Fibroblast of lung (primary cell): Measurements from ENCODE around the gene C1orf226. TPM values are rescaled to one million over a fixed set of nuclear protein-coding genes. Genes with fewer than 3 reads are reported as not detected.
"Not testable (repeated sequence)": the region's sequence is repeated elsewhere in the genome, so short reads cannot be mapped to it uniquely, and the experiment has no call there.

Experiments used
- DNase-seq, 2 donors: peaks; one replicate each; pipeline versions ENCODE4 v3.0.0 to v3.0.0-alpha.2; 2010; ENCODE audit warnings: low read depth in 2 of 2
- H2AFZ ChIP-seq: 2 replicates; pipeline ENCODE4 v1.5.1; 2012; ENCODE audit warnings: low read length, control low read depth, inconsistent platforms
- H3K27ac ChIP-seq: 2 replicates; pipeline ENCODE4 v1.5.1; 2011; ENCODE audit warnings: low read length, control low read depth; ENCODE audit not compliant: insufficient read depth
- H3K27me3 ChIP-seq: 2 replicates; pipeline ENCODE4 v1.5.1; 2011; ENCODE audit warnings: mild to moderate bottlenecking, low read length; ENCODE audit not compliant: control insufficient read depth, insufficient read depth
- H3K36me3 ChIP-seq: 2 replicates; pipeline ENCODE4 v1.5.1; 2011; ENCODE audit warnings: low read length; ENCODE audit not compliant: control insufficient read depth, insufficient read depth
- H3K4me1 ChIP-seq: 2 replicates; pipeline ENCODE4 v1.5.1; 2011; ENCODE audit warnings: low read length; ENCODE audit not compliant: control insufficient read depth, insufficient read depth; ENCODE audit errors: extremely low read depth
- H3K4me2 ChIP-seq: 2 replicates; pipeline ENCODE4 v1.5.1; 2011; ENCODE audit warnings: low read length, control low read depth; ENCODE audit not compliant: insufficient read depth; ENCODE audit errors: extremely low read depth
- H3K4me3 ChIP-seq, 4 experiments: fragments of 200-600 bp in 1 of 4; sonication (generic) in 1 of 4; replicated peaks in 1 of 4; 2 replicates each; pipeline ENCODE4 v1.5.1; 2011 to 2016; ENCODE audit warnings: low read length in 4 of 4, low read depth in 3 of 4, mild to moderate bottlenecking in 3 of 4, control low read depth in 2 of 4, inconsistent platforms in 1 of 4, mixed read lengths in 1 of 4; ENCODE audit not compliant: insufficient read depth in 1 of 4; ENCODE audit errors: control extremely low read depth in 1 of 4
- H3K79me2 ChIP-seq: 2 replicates; pipeline ENCODE4 v1.5.1; 2012; ENCODE audit warnings: mild to moderate bottlenecking, low read length, inconsistent platforms; ENCODE audit not compliant: control insufficient read depth, insufficient read depth
- H3K9ac ChIP-seq: 2 replicates; pipeline ENCODE4 v1.5.1; 2011; ENCODE audit warnings: mild to moderate bottlenecking, low read length, control low read depth; ENCODE audit not compliant: insufficient read depth
- H3K9me3 ChIP-seq: 2 replicates; pipeline ENCODE4 v1.5.1; 2012; ENCODE audit warnings: low read depth, low read length; ENCODE audit not compliant: control insufficient read depth, insufficient read depth
- H4K20me1 ChIP-seq: 2 replicates; pipeline ENCODE4 v1.5.1; 2011; ENCODE audit warnings: low read length; ENCODE audit not compliant: control insufficient read depth, insufficient read depth; ENCODE audit errors: extremely low read depth
- CTCF ChIP-seq, 2 donors: IDR thresholded peaks in 1 of 2; conservative IDR thresholded peaks in 1 of 2; 1 replicate in 1 of 2; 2 replicates in 1 of 2; pipeline ENCODE4 v1.5.1; 2011 to 2012; ENCODE audit warnings: low read length in 2 of 2, control low read depth in 1 of 2, inconsistent platforms in 1 of 2, low read depth in 1 of 2, mild to moderate bottlenecking in 1 of 2
- EZH2 ChIP-seq: IDR thresholded peaks from 2 replicates; pipeline ENCODE4 v1.5.1; 2012; ENCODE audit warnings: low read length, control low read depth, mild to moderate bottlenecking; ENCODE audit errors: missing control alignments
- polyA plus RNA-seq, 2 donors: library from polyadenylated mRNA; depleted of rRNA in 1 of 2; stranded (reverse) in 1 of 2; unstranded in 1 of 2; fragments of >200 nt; gene quantifications; 2 replicates each; pipeline ENCODE4 v1.2.1, GENCODE V29; 2011 to 2012; ENCODE audit warnings: missing spikeins in 1 of 2
- total RNA-seq: library from RNA; depleted of rRNA; stranded (reverse); fragments of >200 nt; gene quantifications from 2 replicates; pipeline ENCODE4 v1.2.1, GENCODE V29; 2014

The C1orf226 gene
- total and polyA plus RNA-seq, 2 donors (not counting 1 experiment from before 2014, with no cell fraction given), result 0.10 to 0.33 TPM

DNA sequence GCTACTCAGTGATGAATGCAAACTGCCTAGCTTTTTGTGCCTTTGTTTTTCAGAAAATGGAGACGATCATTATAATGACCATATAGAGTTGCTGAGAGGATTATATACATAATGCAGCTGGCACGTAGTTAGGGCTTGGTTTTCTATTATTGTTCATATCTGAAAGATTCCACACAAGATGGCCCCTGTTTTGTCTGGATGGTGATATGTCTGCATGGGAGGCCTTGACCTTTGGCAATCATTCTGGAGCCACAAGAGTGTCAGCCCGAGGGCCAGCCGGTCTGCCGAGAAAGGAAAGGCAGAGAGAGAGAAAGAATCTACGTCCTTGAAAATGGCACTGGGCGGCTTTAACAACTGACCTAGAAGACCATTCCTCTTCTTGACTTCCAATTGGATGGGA, 36.1 kb downstream of the C1orf226 start:
- Histone ChIP-seq H3K27me3 (no peaks in the 10 kb centered on the region), H3K27ac (no peak overlapping the region), H3K36me3 (no peaks in the 10 kb centered on the region), H3K4me3 (no peak overlapping the region), H3K79me2 (no peaks in the 10 kb centered on the region), H3K4me2 (no peak overlapping the region), H3K9me3 (no peaks in the 10 kb centered on the region), H2AFZ (no peak overlapping the region), H3K9ac (no peak overlapping the region), H3K4me1 (no peaks in the 10 kb centered on the region), H4K20me1 (no peaks in the 10 kb centered on the region)
- no peak for DNase-seq
- TF ChIP-seq CTCF (conservative IDR thresholded peaks at IDR 0.05 in 1 of 2, IDR thresholded peaks at IDR 0.05 in 1 of 2; ENCODE audit: low read depth in 1 of 2, low read length in 2 of 2) (no peak), EZH2 (no peak)

DNA sequence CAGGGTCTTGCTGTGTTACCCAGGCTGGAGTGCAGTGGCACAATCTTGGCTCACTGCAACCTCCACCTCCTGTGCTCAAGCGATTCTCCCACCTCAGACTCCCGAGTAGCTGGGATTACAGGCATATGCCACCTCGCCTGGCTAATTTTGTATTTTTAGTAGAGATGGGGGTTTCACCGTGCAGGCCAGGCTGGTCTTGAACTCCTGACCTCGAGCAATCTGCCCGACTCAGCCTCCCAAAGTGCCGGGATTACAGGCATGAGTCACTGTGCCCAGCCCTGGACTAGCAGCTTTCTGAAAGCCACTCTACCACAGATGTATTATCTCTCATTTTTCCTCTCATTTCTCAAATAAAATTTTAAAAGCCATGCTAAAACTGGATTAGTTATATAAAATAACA, 37.1 kb downstream of the C1orf226 start:
- not testable (repeated sequence) for H3K4me2 ChIP-seq

DNA sequence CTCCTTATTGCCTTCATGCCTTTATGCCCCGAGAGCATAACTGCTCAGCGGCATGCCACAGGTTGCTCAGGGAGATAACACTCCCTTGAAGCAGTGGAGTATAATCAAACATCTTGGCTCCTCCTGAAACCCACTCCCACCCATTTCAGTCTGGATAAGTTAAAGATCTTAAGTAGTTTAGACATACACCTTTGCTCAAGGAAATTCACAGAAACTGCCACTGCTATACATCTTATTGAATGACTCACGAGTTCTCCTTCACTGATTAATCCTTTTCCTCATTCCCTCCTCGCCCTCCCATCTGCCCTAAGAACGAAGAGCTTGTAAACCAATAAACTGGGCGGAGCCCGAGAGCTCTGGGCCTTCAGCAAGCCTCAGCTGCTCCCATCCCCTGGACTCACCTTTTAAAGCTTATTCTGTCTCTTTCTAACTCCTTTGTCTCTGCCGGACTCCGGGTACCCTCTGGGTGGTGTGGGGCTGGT, 38.0 kb downstream of the C1orf226 start:
- not testable (repeated sequence) for H3K4me2 ChIP-seq, H3K4me3 ChIP-seq, H2AFZ ChIP-seq, DNase-seq, H4K20me1 ChIP-seq, H3K27ac ChIP-seq, H3K4me1 ChIP-seq, H3K9ac ChIP-seq, H3K36me3 ChIP-seq, H3K9me3 ChIP-seq, H3K79me2 ChIP-seq, H3K27me3 ChIP-seq

More for the DNA sequence above, 37.1 kb downstream of the C1orf226 start:
- H3K27ac ChIP-seq, H3K4me3 ChIP-seq, H3K36me3 ChIP-seq, H2AFZ ChIP-seq, DNase-seq, H3K27me3 ChIP-seq, H3K9ac ChIP-seq, H4K20me1 ChIP-seq, H3K79me2 ChIP-seq, H3K4me1 ChIP-seq, H3K9me3 ChIP-seq: not testable (repeated sequence)

GRCh38 chr1:162420120-162420519, 38.6 kb downstream of the C1orf226 start:
- Histone ChIP-seq H4K20me1 (no peaks in the 10 kb centered on the region), H3K79me2 (no peaks in the 10 kb centered on the region), H3K4me1 (no peaks in the 10 kb centered on the region), H3K9ac (no peak overlapping the region), H3K4me2 (no peak overlapping the region), H3K27me3 (no peaks in the 10 kb centered on the region), H3K36me3 (no peaks in the 10 kb centered on the region), H3K27ac (no peak overlapping the region), H2AFZ (no peak overlapping the region), H3K4me3 (no peak overlapping the region), H3K9me3 (no peaks in the 10 kb centered on the region)
- no peak for DNase-seq
- no peak for TF ChIP-seq CTCF (conservative IDR thresholded peaks at IDR 0.05 in 1 of 2, IDR thresholded peaks at IDR 0.05 in 1 of 2; ENCODE audit: low read depth in 1 of 2, low read length in 2 of 2)
- no peak for TF ChIP-seq EZH2
